Osteocyte (in vitro differentiated cells): ENCODE measurements around the gene XYLT1. TPM values are rescaled to one million over a fixed set of nuclear protein-coding genes. Genes with fewer than 3 reads are reported as not detected.
A peak's percentile ranks its signal among the peaks of the same experiment; 100 is the strongest.

ENCODE experiments used
- DNase-seq: peaks from one replicate; pipeline ENCODE4 v3.0.0; 2021; ENCODE audit warnings: mixed read lengths; ENCODE audit not compliant: unreplicated experiment; ENCODE audit errors: extremely low spot score
- H3K27ac Mint-ChIP-seq: one replicate; pipeline ENCODE4 v1.8.0; 2021; ENCODE audit warnings: mild to moderate bottlenecking, mixed read lengths; ENCODE audit not compliant: unreplicated experiment
- H3K27me3 Mint-ChIP-seq: one replicate; pipeline ENCODE4 v1.8.0; 2021; ENCODE audit warnings: mixed read lengths; ENCODE audit not compliant: unreplicated experiment
- H3K36me3 Mint-ChIP-seq: one replicate; pipeline ENCODE4 v1.8.0; 2021; ENCODE audit warnings: mixed read lengths; ENCODE audit not compliant: unreplicated experiment
- H3K4me1 Mint-ChIP-seq: one replicate; pipeline ENCODE4 v1.8.0; 2021; ENCODE audit warnings: mixed read lengths; ENCODE audit not compliant: unreplicated experiment
- H3K4me3 Mint-ChIP-seq: one replicate; pipeline ENCODE4 v1.8.0; 2021; ENCODE audit warnings: mild to moderate bottlenecking, moderate library complexity, mixed read lengths; ENCODE audit not compliant: unreplicated experiment
- H3K9me3 Mint-ChIP-seq: one replicate; pipeline ENCODE4 v1.8.0; 2021; ENCODE audit warnings: mixed read lengths; ENCODE audit not compliant: unreplicated experiment
- total RNA-seq: library from RNA; stranded (reverse); gene quantifications from 2 replicates; pipeline ENCODE4 v1.2.1, GENCODE V29; 2021
- TF ChIP-seq, protein P1 (sequence below): fragments of 200-600 bp; sonication (generic); IDR thresholded peaks from 2 replicates; pipeline ENCODE4 v1.5.0; 2021; ENCODE audit warnings: antibody characterized with exemption, mild to moderate bottlenecking, moderate library complexity

XYLT1 gene
- total RNA-seq, 1 donor from 2014 or later: 11.1 TPM

DNA sequence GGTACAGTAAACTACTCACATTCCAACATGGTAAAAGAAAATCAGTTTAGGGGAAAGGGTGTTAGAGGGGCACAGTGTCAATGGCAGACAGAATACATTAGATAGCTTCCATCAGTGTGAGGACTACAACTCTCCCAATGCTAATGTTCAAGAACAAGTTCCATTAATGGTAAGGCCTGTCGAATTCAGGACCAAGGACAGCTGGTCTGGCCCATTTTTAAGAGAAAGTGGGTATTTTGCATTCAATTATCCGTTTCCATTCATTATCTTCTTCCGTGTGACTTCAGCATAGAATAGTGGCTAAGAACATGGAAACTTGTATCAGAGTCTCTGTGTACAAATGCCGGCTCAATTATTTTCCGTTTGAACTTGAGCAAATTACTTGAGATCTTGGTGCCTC, 98.4 kb downstream of the XYLT1 start:
- DNase-seq: no peak
- Mint-ChIP-seq H3K4me3 (no peak overlapping the region), H3K27me3 (no peaks in the 10 kb centered on the region), H3K4me1 (peaks cover 23% of the 10 kb centered on the region), H3K36me3 (no peaks in the 10 kb centered on the region), H3K27ac (no peak overlapping the region), H3K9me3 (no peaks in the 10 kb centered on the region)
- TF ChIP-seq, protein P1, sequence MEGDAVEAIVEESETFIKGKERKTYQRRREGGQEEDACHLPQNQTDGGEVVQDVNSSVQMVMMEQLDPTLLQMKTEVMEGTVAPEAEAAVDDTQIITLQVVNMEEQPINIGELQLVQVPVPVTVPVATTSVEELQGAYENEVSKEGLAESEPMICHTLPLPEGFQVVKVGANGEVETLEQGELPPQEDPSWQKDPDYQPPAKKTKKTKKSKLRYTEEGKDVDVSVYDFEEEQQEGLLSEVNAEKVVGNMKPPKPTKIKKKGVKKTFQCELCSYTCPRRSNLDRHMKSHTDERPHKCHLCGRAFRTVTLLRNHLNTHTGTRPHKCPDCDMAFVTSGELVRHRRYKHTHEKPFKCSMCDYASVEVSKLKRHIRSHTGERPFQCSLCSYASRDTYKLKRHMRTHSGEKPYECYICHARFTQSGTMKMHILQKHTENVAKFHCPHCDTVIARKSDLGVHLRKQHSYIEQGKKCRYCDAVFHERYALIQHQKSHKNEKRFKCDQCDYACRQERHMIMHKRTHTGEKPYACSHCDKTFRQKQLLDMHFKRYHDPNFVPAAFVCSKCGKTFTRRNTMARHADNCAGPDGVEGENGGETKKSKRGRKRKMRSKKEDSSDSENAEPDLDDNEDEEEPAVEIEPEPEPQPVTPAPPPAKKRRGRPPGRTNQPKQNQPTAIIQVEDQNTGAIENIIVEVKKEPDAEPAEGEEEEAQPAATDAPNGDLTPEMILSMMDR: no peak

DNA sequence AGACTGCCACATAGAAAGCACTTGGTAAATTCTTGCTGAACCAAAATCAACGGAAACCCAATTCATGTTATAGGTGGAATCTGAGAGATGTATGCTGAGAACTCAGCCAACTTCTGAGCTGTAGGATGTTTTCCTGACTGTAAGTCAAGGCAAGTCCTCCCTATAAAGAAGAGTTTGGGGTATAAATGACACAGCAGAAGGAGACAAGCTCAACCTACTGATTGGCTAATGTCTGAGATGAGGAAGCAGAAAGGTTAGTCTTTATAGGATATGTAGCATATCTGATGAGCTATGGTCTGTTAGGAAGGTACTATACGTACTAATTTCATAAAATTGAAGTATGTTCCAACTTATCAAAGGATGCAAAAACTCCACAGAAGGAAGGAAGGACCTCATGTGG, 99.5 kb downstream of the XYLT1 start:
- no peak for DNase-seq
- H3K9me3 Mint-ChIP-seq: no peaks in the 10 kb centered on the region
- H3K36me3 Mint-ChIP-seq: no peaks in the 10 kb centered on the region
- no peaks in the 10 kb centered on the region for H3K27me3 Mint-ChIP-seq
- H3K4me3 Mint-ChIP-seq: no peak overlapping the region
- TF ChIP-seq, protein P1: no peak
- H3K27ac Mint-ChIP-seq: no peak overlapping the region
- peaks cover 23% of the 10 kb centered on the region for H3K4me1 Mint-ChIP-seq

DNA sequence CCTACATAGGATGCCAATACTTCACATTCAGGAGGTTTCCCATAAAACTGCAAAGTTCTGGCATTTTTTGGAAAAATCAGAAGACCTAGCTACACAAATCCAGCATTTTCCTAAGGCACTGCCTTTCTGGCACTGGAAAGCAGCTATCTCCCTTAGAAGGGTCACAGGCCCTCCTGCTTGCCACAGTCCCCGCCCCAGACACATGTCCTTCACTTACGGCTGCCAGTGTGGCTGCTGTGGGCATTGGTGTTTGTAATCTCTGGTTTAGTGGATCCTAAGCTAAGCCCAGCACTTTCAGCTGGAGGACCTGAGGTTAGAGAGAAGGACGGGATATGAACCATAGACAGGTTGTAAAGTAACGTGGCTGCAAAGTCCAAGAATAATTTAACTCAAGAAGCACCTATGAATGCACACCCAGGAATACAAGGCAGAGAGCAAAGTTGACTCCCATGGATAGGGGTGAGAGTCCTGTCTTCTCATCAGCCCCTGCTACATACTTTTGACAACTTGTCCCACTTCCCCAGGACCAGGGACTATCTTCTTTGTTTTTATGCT, 100.0 kb downstream of the XYLT1 start:
- Mint-ChIP-seq H3K9me3 (no peaks in the 10 kb centered on the region), H3K36me3 (no peaks in the 10 kb centered on the region), H3K4me1 (peaks cover 25% of the 10 kb centered on the region), H3K27ac (no peak overlapping the region), H3K4me3 (no peak overlapping the region), H3K27me3 (no peaks in the 10 kb centered on the region)
- TF ChIP-seq, protein P1: no peak
- no peak for DNase-seq

DNA sequence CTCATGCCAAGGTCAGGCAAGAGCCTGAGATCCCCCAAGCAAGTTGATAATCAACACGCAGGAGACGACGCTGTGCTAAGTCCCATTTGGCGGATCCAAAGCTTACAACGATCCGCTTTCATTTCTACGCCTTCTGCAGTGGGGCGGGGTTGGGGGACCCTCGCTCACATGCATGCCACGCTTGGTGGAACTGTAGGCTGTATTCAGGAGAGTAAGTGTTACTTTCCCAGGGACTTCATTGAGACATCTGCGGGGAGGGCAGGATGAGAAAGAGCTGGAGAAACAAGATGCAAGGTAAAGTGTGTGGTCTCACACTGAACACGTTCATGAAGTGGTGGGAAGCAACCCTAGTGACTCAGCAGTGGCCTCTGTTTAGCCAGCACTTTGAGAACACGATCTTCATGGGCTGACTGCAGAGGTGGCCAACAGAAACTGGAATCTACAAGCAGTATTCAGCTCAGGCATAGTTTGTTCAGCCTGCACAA, 100.5 kb downstream of the XYLT1 start:
- no peak for DNase-seq
- TF ChIP-seq, protein P1: no peak
- Mint-ChIP-seq H3K9me3 (no peaks in the 10 kb centered on the region), H3K27ac (peak overlapping the region; percentile 38), H3K4me1 (peaks cover 31% of the 10 kb centered on the region), H3K4me3 (no peak overlapping the region), H3K27me3 (no peaks in the 10 kb centered on the region), H3K36me3 (no peaks in the 10 kb centered on the region)

DNA sequence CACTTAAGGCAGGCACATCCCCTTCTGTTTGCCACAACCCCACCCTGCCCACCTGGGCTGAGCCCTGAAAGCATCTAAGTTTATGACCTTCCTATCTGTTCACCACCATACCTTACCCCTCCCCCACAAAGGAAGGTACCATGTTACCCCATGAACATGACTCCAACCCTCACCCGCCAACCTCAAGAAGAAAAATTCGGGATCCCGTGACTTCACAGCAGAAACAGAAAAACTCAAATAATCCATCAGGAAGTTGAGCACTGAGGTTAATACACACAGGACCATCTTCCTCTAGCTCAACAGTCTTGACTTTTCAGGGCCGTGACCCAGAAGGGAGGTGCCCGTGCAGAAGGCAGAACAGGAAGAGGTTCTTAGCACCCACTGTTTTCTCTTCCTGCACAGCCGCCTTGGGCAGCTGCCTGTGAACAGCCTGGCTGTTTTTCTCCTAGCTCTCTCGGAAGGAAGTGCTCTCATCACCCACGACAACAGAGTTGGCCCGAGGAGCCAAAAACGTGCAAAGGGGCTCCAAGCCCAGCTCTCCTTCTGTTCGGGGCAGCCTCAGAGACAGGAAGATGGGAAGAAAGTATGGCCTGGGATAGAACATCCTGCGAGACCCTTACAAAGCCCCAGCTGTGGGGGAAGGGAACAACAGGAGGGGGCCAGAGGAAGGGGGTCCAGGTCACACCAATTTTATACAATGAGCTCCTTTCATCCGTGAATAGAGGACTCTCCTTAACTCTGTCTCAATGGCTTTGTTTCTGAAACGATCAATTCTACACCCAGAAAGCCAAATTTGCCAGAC, 101.1 kb downstream of the XYLT1 start:
- Mint-ChIP-seq H3K9me3 (no peaks in the 10 kb centered on the region), H3K27ac (peak overlapping the region; percentile 77), H3K4me1 (peaks cover 37% of the 10 kb centered on the region), H3K36me3 (no peaks in the 10 kb centered on the region), H3K4me3 (no peak overlapping the region), H3K27me3 (no peaks in the 10 kb centered on the region)
- DNase-seq: no peak
- TF ChIP-seq, protein P1: no peak
